Duodenal mucosa (tissue), 2 donors: ENCODE measurements around the gene FAM240A.

ENCODE experiments used
- H3K27ac ChIP-seq: one replicate; pipeline ENCODE4 v1.7.0; 2013; ENCODE audit warnings: low read depth, low read length
- H3K27me3 ChIP-seq, 2 donors: one replicate each; pipeline ENCODE4 v1.7.0; 2013; ENCODE audit warnings: low read length in 2 of 2, control low read depth in 1 of 2; ENCODE audit not compliant: insufficient read depth in 2 of 2, control insufficient read depth in 1 of 2
- H3K36me3 ChIP-seq, 2 donors: one replicate each; pipeline ENCODE4 v1.7.0; 2013; ENCODE audit warnings: low read length in 2 of 2, control low read depth in 1 of 2; ENCODE audit not compliant: insufficient read depth in 2 of 2, control insufficient read depth in 1 of 2
- H3K4me1 ChIP-seq, 2 donors: one replicate each; pipeline ENCODE4 v1.7.0; 2013; ENCODE audit warnings: low read length in 2 of 2, control low read depth in 1 of 2; ENCODE audit not compliant: insufficient read depth in 2 of 2, control insufficient read depth in 1 of 2
- H3K4me3 ChIP-seq, 2 donors: one replicate each; pipeline ENCODE4 v1.7.0; 2013; ENCODE audit warnings: low read length in 2 of 2, low read depth in 1 of 2
- H3K9ac ChIP-seq, 2 donors: one replicate each; pipeline ENCODE4 v1.7.0; 2013; ENCODE audit warnings: low read length in 2 of 2, low read depth in 1 of 2
- H3K9me3 ChIP-seq, 2 donors: one replicate each; pipeline ENCODE4 v1.7.0; 2013; ENCODE audit warnings: low read length in 2 of 2, control low read depth in 1 of 2; ENCODE audit not compliant: control insufficient read depth in 1 of 2

The FAM240A gene

DNA sequence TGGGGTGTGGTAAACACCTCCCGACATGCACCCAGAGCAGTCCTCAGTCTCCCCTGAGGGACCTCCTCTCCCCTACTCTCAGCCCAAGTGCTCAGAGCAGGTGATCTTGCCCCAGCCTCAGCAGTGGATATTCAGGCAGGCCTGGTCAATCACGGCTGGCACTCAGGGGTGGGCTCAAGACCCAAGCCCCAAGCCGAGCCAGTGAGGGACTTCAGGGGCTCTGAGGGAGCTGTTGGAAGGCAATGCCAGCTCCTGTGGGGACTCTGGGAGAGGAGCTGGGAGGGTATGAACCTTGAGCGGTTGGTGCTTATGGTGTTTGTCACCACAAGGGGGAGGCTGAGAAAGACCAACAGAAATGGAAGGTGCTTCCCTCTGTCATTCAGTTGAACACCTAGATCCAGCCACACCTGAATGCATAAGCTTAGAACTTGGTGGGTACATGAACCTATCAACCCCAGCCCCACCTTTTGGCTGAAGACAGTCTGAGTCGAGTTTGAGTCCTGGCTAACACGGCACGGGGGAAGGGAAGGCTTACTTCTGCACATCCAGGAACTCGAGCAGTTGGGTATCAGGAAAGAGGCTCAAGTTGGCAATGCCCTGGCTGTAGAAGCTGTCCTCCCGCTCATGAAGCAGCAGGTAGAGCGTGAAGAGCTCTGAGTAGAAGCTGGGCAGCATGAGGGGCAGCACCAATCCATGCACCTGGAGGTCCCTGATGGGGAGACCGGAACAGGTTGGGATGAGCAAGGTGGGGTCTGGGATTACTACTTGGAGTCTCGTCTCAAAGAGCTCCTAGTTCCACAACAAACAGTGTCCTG, 61.9 kb downstream of the FAM240A start:
- H3K27me3 ChIP-seq = no peaks in the 10 kb centered on the region
- no peak overlapping the region for H3K27ac ChIP-seq
- peaks cover 0 to 13% of the 10 kb centered on the region in 2 donors for H3K36me3 ChIP-seq
- H3K4me1 ChIP-seq = peaks cover 0 to 6% of the 10 kb centered on the region in 2 donors
- H3K9ac ChIP-seq = no peak overlapping the region
- H3K9me3 ChIP-seq = no peaks in the 10 kb centered on the region
- no peak overlapping the region for H3K4me3 ChIP-seq

DNA sequence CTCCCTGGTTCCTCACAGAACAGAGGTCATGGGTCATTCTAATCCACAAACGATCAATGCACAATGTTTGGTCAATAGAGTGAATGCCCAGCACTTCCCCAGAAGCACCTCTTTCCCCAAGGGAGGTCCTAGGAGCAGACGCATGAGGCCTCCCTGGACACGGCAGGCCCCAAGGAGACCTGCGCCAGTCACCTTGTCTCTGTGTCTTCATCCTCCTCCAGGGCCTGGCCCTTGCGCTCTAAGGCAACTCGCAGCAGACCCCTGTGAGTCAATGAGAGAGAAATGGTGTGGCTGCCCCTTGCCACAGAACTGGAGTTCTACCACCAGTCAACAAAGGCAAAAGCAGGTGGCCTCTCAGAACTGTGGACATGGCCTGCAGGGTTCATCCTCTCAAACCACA, 63.1 kb downstream of the FAM240A start:
- H3K27me3 ChIP-seq = no peaks in the 10 kb centered on the region

More for the DNA sequence above, 63.1 kb downstream of the FAM240A start:
- Histone ChIP-seq H3K36me3 (peaks cover 0 to 17% of the 10 kb centered on the region in 2 donors), H3K9ac (no peak overlapping the region), H3K4me1 (peaks cover 0 to 6% of the 10 kb centered on the region in 2 donors), H3K27ac (no peak overlapping the region), H3K9me3 (no peaks in the 10 kb centered on the region), H3K4me3 (no peak overlapping the region)
